HepG2 (cell line): ENCODE results near the gene LLGL2. TPM values are rescaled to one million over a fixed set of nuclear protein-coding genes. Genes with fewer than 3 reads are reported as not detected.
A peak's percentile ranks its signal among the peaks of the same experiment; 100 is the strongest.

ENCODE experiments used
- ARID5B ChIP-seq: IDR thresholded peaks from 2 replicates; pipeline ENCODE4 v1.4.0; 2020; ENCODE audit warnings: mild to moderate bottlenecking, missing genetic modification reagents
- EP300 ChIP-seq, 3 experiments: sonication (generic) in 1 of 3; formaldehyde crosslinking in 1 of 3; IDR thresholded peaks; 2 replicates each; pipeline versions ENCODE4 v1.5.1 to v1.6.1; 2011 to 2020; ENCODE audit warnings: low read depth in 2 of 3, low read length in 2 of 3, borderline replicate concordance in 1 of 3, improper control_type of control experiment in 1 of 3, mild to moderate bottlenecking in 1 of 3, missing genetic modification reagents in 1 of 3, moderate library complexity in 1 of 3
- EZH2 ChIP-seq: conservative IDR thresholded peaks from 2 replicates; pipeline ENCODE4 v1.6.1; 2012; ENCODE audit warnings: mild to moderate bottlenecking, low read depth, low read length, moderate library complexity
- NFYC ChIP-seq: IDR thresholded peaks from 2 replicates; pipeline ENCODE4 v1.6.1; 2016; ENCODE audit warnings: missing genetic modification reagents, missing compliant biosample characterization
- NR2F6 ChIP-seq, 2 experiments: IDR thresholded peaks; 2 replicates each; pipeline ENCODE4 v1.6.1; 2016; ENCODE audit warnings: antibody characterized with exemption in 1 of 2, mild to moderate bottlenecking in 1 of 2
- PAXIP1 ChIP-seq: sonication (generic); formaldehyde crosslinking; conservative IDR thresholded peaks from 2 replicates; pipeline ENCODE4 v1.4.0; 2020; ENCODE audit warnings: mild to moderate bottlenecking, missing genetic modification reagents, moderate library complexity
- SCMH1 ChIP-seq: sonication (generic); formaldehyde crosslinking; IDR thresholded peaks from 2 replicates; pipeline ENCODE4 v1.9.0; 2021; ENCODE audit warnings: missing genetic modification reagents, mild to moderate bottlenecking, borderline replicate concordance
- SMYD3 ChIP-seq: sonication (generic); formaldehyde crosslinking; IDR thresholded peaks from 2 replicates; pipeline ENCODE4 v1.8.1; 2023; ENCODE audit warnings: mild to moderate bottlenecking, missing genetic modification reagents
- TBX3 ChIP-seq: fragments of 450-650 bp; IDR thresholded peaks from 2 replicates; pipeline ENCODE4 v1.6.1; 2017; ENCODE audit warnings: antibody characterized with exemption, mild to moderate bottlenecking, inconsistent platforms, borderline replicate concordance
- TRIM24 ChIP-seq: sonication (generic); formaldehyde crosslinking; IDR thresholded peaks from 2 replicates; pipeline ENCODE4 v1.8.0; 2022; ENCODE audit warnings: mild to moderate bottlenecking, missing genetic modification reagents
- ZNF263 ChIP-seq: sonication (generic); formaldehyde crosslinking; IDR thresholded peaks from 2 replicates; pipeline ENCODE4 v1.4.0; 2020; ENCODE audit warnings: missing genetic modification reagents
- ZNF552 ChIP-seq: sonication (generic); formaldehyde crosslinking; IDR thresholded peaks from 2 replicates; pipeline ENCODE4 v1.9.0; 2022; ENCODE audit warnings: missing genetic modification reagents, mild to moderate bottlenecking, borderline replicate concordance
- ZNF710 ChIP-seq: sonication (generic); formaldehyde crosslinking; IDR thresholded peaks from 2 replicates; pipeline ENCODE4 v1.5.0; 2020; ENCODE audit warnings: mild to moderate bottlenecking, missing genetic modification reagents, borderline replicate concordance
- ZNF788 ChIP-seq: sonication (generic); formaldehyde crosslinking; IDR thresholded peaks from 2 replicates; pipeline ENCODE4 v1.5.0; 2020; ENCODE audit warnings: mild to moderate bottlenecking, missing genetic modification reagents, borderline replicate concordance
- ZNF891 ChIP-seq: sonication (generic); formaldehyde crosslinking; IDR thresholded peaks from 2 replicates; pipeline ENCODE4 v1.5.0; 2020; ENCODE audit warnings: mild to moderate bottlenecking, missing genetic modification reagents
- polyA plus RNA-seq, 8 experiments: library from polyadenylated mRNA; depleted of rRNA in 3 of 8; stranded (reverse) in 7 of 8; unstranded in 1 of 8; fragments of >200 nt; fragmentation: Illumina TruSeq in 4 of 8; extraction: Trizol in 4 of 8; gene quantifications; 2 replicates each; pipeline versions ENCODE4 v1.2.1 to v1.2.3, GENCODE V29; 2011 to 2016; ENCODE audit warnings: low read depth in 4 of 8, missing spikeins in 1 of 8, mixed read lengths in 1 of 8; ENCODE audit not compliant: insufficient read depth in 1 of 8
- total RNA-seq, 5 experiments: library from RNA; depleted of rRNA; stranded (reverse); fragments of >200 nt; fragmentation: Illumina TruSeq; extraction: Trizol; gene quantifications; 2 replicates each; pipeline ENCODE4 v1.2.3, GENCODE V29; 2016; ENCODE audit warnings: low read depth in 1 of 5
- TF ChIP-seq, protein P1 (sequence below): sonication (generic); formaldehyde crosslinking; IDR thresholded peaks from 2 replicates; pipeline ENCODE4 v1.5.0; 2020; ENCODE audit warnings: mild to moderate bottlenecking, low read depth, missing genetic modification reagents, borderline replicate concordance
- TF ChIP-seq, protein P2 (sequence below): sonication (generic); formaldehyde crosslinking; IDR thresholded peaks from 2 replicates; pipeline ENCODE4 v1.8.0; 2022; ENCODE audit warnings: missing genetic modification reagents, mild to moderate bottlenecking, inconsistent platforms, borderline replicate concordance

The LLGL2 gene
- total and polyA plus RNA-seq, 2 of the 13 experiments (the other 11 are each of a cell fraction or from before 2014, with no cell fraction given), result 83.0 to 86.7 TPM

DNA sequence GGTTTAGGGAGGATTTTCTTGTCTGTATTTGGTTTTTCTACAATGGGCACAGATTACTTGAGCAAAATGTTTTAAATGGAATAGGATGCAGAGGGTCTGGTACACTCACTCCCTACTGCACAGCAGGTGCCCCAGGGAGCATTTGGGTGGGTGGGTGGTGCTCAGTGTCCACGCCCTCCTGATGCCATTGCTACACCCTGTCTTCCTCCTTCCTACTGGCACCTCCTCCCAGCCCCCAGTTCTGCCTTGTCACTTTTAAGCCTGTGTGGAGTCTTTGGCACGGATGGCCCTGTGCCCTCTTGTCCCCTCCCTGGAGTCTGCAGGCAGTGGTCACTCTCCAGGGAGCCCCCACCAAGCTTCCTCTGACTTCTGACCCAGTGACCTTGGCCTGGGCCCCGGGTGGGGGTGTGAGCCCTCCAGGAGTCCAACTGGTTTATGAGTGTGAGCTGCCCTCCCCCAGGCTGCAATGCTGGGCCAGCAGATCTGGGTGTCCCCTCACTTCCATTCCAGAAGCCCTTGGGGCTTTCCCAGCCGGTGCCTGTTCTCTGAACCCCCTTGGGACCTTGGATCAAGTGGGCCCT is 15.5 kb downstream of the LLGL2 start (continued):
- TF ChIP-seq ZNF710 (no peak), ARID5B (CRISPR knock-in tag) (no peak), NFYC (CRISPR knock-in tag) (no peak), TRIM24 (CRISPR knock-in tag) (no peak), EP300 (IDR thresholded peaks at IDR 0.05; ENCODE audit: low read depth in 2 of 2, low read length in 2 of 2) (0 out of 4 replicates have a peak, but pooled peaks of 1 of the 2 experiments have one; percentile 16), EP300 (CRISPR knock-in tag; IDR thresholded peaks at IDR 0.05; ENCODE audit: borderline replicate concordance) (no peak), ZNF891 (CRISPR knock-in tag) (no peak), ZNF263 (CRISPR knock-in tag) (no peak), TBX3 (no peak), ZNF788 (CRISPR knock-in tag) (no peak), NR2F6 (IDR thresholded peaks at IDR 0.05) (peak; percentile 90), NR2F6 (CRISPR knock-in tag; IDR thresholded peaks at IDR 0.05) (peak; percentile 86), ZNF552 (CRISPR knock-in tag) (no peak), PAXIP1 (CRISPR knock-in tag) (peak; percentile 77), SCMH1 (CRISPR knock-in tag) (no peak), SMYD3 (CRISPR knock-in tag) (no peak), EZH2 (no peak)
- TF ChIP-seq, protein P1, sequence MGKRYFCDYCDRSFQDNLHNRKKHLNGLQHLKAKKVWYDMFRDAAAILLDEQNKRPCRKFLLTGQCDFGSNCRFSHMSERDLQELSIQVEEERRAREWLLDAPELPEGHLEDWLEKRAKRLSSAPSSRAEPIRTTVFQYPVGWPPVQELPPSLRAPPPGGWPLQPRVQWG (CRISPR knock-in tag), result no peak
- TF ChIP-seq, protein P2, sequence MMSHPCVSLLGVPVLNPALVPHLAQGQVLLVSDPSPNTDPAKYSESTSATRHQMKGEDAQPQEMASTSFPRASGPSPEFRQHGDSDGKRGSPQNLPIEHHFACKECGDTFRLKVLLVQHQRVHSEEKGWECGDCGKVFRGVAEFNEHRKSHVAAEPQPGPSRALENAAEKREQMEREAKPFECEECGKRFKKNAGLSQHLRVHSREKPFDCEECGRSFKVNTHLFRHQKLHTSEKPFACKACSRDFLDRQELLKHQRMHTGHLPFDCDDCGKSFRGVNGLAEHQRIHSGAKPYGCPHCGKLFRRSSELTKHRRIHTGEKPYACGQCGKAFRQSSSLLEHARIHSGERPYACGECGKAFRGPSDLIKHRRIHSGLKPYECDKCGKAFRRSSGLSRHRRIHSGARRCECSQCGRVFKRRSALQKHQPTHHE (CRISPR knock-in tag), result no peak
